Heart left ventricle (tissue), 16 donors: Measurements from ENCODE around the gene C6orf163. TPM values are rescaled to one million over a fixed set of nuclear protein-coding genes. Genes with fewer than 3 reads are reported as not detected.

Experiments
- ATAC-seq, 4 donors: fragments of 200-7000 bp; cut with Tn5 transposase; one replicate each; pipeline ENCODE4 v1.9.1; 2020 to 2022; ENCODE audit warnings: moderate library complexity in 4 of 4, mild to moderate bottlenecking in 3 of 4, moderate number of reproducible peaks in 1 of 4
- DNase-seq, 5 donors: peaks; one replicate each; pipeline ENCODE4 v3.0.0-alpha.2; 2020
- H3K27ac ChIP-seq, 12 donors: fragments of 200-600 bp; sonication (generic) in 4 of 12; one replicate each; pipeline versions ENCODE4 v1.5.0 to v1.8.0; 2016 to 2022; ENCODE audit warnings: mild to moderate bottlenecking in 2 of 12
- H3K27me3 ChIP-seq, 9 donors: fragments of 200-600 bp; sonication (generic) in 2 of 9; one replicate each; pipeline versions ENCODE4 v1.5.1 to v1.8.0; 2016 to 2022; ENCODE audit warnings: mild to moderate bottlenecking in 3 of 9
- H3K36me3 ChIP-seq, 9 donors: fragments of 200-600 bp; sonication (generic) in 2 of 9; one replicate each; pipeline versions ENCODE4 v1.5.0 to v1.8.0; 2018 to 2022; ENCODE audit warnings: mild to moderate bottlenecking in 2 of 9
- H3K4me1 ChIP-seq, 12 donors: fragments of 200-600 bp; sonication (generic) in 4 of 12; one replicate each; pipeline versions ENCODE4 v1.5.0 to v1.8.0; 2016 to 2022; ENCODE audit warnings: mild to moderate bottlenecking in 3 of 12
- H3K4me3 ChIP-seq, 12 donors: fragments of 200-600 bp; sonication (generic) in 4 of 12; one replicate each; pipeline versions ENCODE4 v1.5.0 to v1.8.0; 2017 to 2022; ENCODE audit warnings: mild to moderate bottlenecking in 9 of 12, moderate library complexity in 4 of 12
- H3K9me3 ChIP-seq, 12 donors: fragments of 200-600 bp; sonication (generic) in 4 of 12; one replicate each; pipeline versions ENCODE4 v1.5.0 to v1.8.0; 2016 to 2022; ENCODE audit warnings: mild to moderate bottlenecking in 1 of 12
- POLR2A ChIP-seq, 2 donors: fragments of 450-650 bp; IDR thresholded peaks; one replicate each; pipeline ENCODE4 v1.6.1; 2017; ENCODE audit warnings: antibody characterized with exemption in 2 of 2, mild to moderate bottlenecking in 2 of 2, moderate library complexity in 2 of 2
- WGBS, 4 donors: extraction: QIAGEN DNeasy Blood & Tissue Kit in 2 of 4; methylation state at CpG; one replicate each; pipeline versions ENCODE4 v1.1.5 to v1.1.7; 2013 to 2018; 5-methylcytosine and 5-hydroxymethylcytosine counted together
- intact Hi-C, 10 donors: fragments of 100-400 bp; cut with DNase I; formaldehyde crosslinking; loops; one replicate each; pipeline versions ENCODE4 v1.11.1 to v1.14.2; 2022
- polyA plus RNA-seq, 2 donors: library from polyadenylated mRNA; stranded (reverse); fragments of 200-250 nt; gene quantifications; one replicate each; pipeline ENCODE4 v1.2.3, GENCODE V29; 2013
- total RNA-seq, 9 donors: library from RNA; depleted of rRNA in 2 of 9; stranded (reverse); fragments of >200 nt in 2 of 9; fragmentation: NEBNext Ultra II Directional in 3 of 9; extraction: Animal tissue kit (Norgen Biotek cat#: 25700) in 3 of 9; gene quantifications; one replicate each; pipeline versions ENCODE4 v1.1.0 to v1.2.4, GENCODE V29; 2016 to 2023
- TF ChIP-seq, protein P1 (sequence below), 12 donors: fragments of 200-600 bp; sonication (generic) in 4 of 12; IDR thresholded peaks; one replicate each; pipeline versions ENCODE4 v1.5.0 to v1.8.0; 2018 to 2022; ENCODE audit warnings: antibody characterized with exemption in 12 of 12, mild to moderate bottlenecking in 5 of 12
- donor health status: ischemic (EF 13 %, LVEDD 7.1; RV severe dilation, severe dysfunction).
- donor health status: healthy with polysubstance abuse.
- donor health status: DM: no; HTN: yes; CAD: no.
- donor health status: DM: no; HTN: no; CAD: no.
- donor health status: ischemic (EF 25% LVEDD 6.9; RV normal size, moderate dysfunction).
- donor health status: ischemic (EF 25% LVEDD 5.7; RV mildly dilated, moderate dysfunction).
- donor health status: healthy.
- donor health status: DM: yes; HTN: yes; CAD: no.
- donor health status: ischemic (EF 35%, LVEDD 5.7; RV mildly dilated, moderate dysfunction).
- donor health status: nonischemic (EF 11% LVEDD 7.7; RV severe dilation, severe dysfunction).
- donor health status: DM: yes; HTN: yes; CAD: no.
- donor health status: PGD.
- donor health status: ischemic (EF 29% LVEDD 5.4; RV normal size, mild dysfunction).
- donor health status: nonischemic (EF 23%, LVEDD 6.1; RV moderate dilation, normal function).

The C6orf163 gene
- total and polyA plus RNA-seq, 11 donors: 0.50 to 3.8 (median 1.7) TPM

DNA sequence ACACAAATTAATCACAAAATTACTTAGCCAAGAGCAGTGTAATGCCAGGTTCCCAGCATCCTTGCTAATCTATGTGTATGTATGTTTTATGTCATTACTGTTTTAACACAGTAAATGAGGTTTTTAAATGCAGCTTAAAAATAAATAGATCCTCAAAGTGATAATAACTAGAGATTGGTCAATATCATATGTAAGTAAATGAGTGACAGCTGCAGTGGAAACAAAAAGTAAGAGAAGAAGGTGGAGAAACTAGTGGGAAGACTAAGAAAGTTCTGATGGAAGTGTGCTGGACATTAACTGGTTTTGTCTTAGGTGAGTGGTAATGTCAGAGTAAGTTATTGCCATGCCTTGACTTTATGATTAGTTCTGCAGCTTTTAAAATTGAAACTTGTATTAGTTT, 13.7 kb upstream of the C6orf163 start:
- H3K27ac ChIP-seq: no peak overlapping the region
- peaks cover 0 to 4% (median 0%) of the 10 kb centered on the region in 9 donors for H3K36me3 ChIP-seq
- H3K4me1 ChIP-seq: peaks cover 0 to 28% (median 15%) of the 10 kb centered on the region in 12 donors
- DNase-seq (no peak), ATAC-seq (no peak)
- H3K9me3 ChIP-seq: peaks cover 0 to 6% (median 0%) of the 10 kb centered on the region in 12 donors
- no peaks in the 10 kb centered on the region for H3K27me3 ChIP-seq
- TF ChIP-seq, protein P1, sequence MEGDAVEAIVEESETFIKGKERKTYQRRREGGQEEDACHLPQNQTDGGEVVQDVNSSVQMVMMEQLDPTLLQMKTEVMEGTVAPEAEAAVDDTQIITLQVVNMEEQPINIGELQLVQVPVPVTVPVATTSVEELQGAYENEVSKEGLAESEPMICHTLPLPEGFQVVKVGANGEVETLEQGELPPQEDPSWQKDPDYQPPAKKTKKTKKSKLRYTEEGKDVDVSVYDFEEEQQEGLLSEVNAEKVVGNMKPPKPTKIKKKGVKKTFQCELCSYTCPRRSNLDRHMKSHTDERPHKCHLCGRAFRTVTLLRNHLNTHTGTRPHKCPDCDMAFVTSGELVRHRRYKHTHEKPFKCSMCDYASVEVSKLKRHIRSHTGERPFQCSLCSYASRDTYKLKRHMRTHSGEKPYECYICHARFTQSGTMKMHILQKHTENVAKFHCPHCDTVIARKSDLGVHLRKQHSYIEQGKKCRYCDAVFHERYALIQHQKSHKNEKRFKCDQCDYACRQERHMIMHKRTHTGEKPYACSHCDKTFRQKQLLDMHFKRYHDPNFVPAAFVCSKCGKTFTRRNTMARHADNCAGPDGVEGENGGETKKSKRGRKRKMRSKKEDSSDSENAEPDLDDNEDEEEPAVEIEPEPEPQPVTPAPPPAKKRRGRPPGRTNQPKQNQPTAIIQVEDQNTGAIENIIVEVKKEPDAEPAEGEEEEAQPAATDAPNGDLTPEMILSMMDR (IDR thresholded peaks at IDR 0.05): no peak
- TF ChIP-seq POLR2A (IDR thresholded peaks at IDR 0.05): no peak
- no peak overlapping the region for H3K4me3 ChIP-seq
- intact Hi-C loops: loop anchor here in 1 of 10 donors (5.0 kb wide), 1 partner anchor 141 kb away; the partner anchor contains the start of gene SLC35A1

DNA sequence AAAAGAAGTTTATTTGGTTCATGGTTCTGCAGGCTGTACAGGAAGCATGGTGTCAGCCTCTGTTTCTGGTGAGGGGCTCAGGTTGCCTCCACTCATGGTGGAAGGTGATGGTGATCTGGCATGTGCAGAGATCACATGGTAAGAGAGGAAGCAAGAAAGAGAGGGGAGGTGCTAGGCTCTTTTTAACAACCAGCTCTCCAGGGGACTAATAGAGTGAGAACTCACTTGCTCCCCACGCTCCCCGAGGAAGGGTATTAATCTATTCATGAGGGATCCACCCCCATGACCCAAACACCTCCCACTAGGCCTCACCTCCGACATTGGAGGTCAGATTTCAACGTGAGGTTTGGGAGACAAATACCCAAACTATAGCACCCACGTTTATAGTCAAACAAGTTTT, 11.6 kb upstream of the C6orf163 start:
- H3K4me1 ChIP-seq: peaks cover 0 to 30% (median 18%) of the 10 kb centered on the region in 12 donors
- DNase-seq (no peak), ATAC-seq (no peak)
- no peaks in the 10 kb centered on the region for H3K27me3 ChIP-seq
- TF ChIP-seq POLR2A (IDR thresholded peaks at IDR 0.05): no peak
- TF ChIP-seq, protein P1 (IDR thresholded peaks at IDR 0.05): no peak
- 63 to 72% (median 70%) methylated on average over 5 of the region's 5 CpGs for WGBS, 4 donors
- peaks cover 0 to 4% (median 0%) of the 10 kb centered on the region in 9 donors for H3K36me3 ChIP-seq
- intact Hi-C loops: loop anchor here in 1 of 10 donors (5.0 kb wide), 1 partner anchor 139 kb away; the partner anchor contains the start of gene SLC35A1
- no peaks in the 10 kb centered on the region for H3K9me3 ChIP-seq
- no peak overlapping the region for H3K4me3 ChIP-seq
- H3K27ac ChIP-seq: peak overlapping the region in 2 of 12 donors; percentile 63 to 73

GRCh38 chr6:87333591-87334181, 10.9 kb upstream of the C6orf163 start:
- H3K36me3 ChIP-seq: peaks cover 0 to 4% (median 0%) of the 10 kb centered on the region in 9 donors
- WGBS, 4 donors: 18 to 33% (median 27%) methylated on average over 3 of the region's 3 CpGs
- TF ChIP-seq POLR2A (IDR thresholded peaks at IDR 0.05): no peak
- TF ChIP-seq, protein P1 (IDR thresholded peaks at IDR 0.05): no peak
- H3K4me3 ChIP-seq: peak overlapping the region in 2 of 12 donors; percentile 2 to 10
- no peaks in the 10 kb centered on the region for H3K9me3 ChIP-seq
- intact Hi-C loops: loop anchor here in 1 of 10 donors (5.0 kb wide), 1 partner anchor 139 kb away; the partner anchor contains the start of gene SLC35A1
- peaks cover 0 to 30% (median 18%) of the 10 kb centered on the region in 12 donors for H3K4me1 ChIP-seq
- DNase-seq: peak in 2 of 5 donors; percentile 20 to 27
- H3K27ac ChIP-seq: peak overlapping the region in 7 of 12 donors; percentile 34 to 80 (median 63)
- H3K27me3 ChIP-seq: no peaks in the 10 kb centered on the region
- ATAC-seq: peak; percentile 50 to 79 (median 68)

DNA sequence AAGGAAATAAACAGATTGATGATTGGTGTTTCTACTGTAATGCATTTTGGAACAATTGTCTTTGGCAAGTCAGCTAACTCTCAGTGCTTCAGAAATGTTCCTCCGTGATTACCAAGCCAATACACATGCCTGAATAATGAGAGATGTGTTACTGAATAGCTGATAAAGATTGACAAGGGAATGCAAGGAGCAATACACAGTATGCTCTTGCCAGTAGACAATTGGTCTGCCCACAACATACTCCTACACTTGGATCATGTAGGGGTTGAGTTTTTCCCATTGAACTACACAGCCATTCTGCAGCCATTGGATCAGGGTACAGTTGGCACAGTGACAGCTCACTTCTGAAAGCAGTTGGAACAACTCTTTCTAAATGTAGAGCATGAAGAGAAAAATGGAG, 9.9 kb upstream of the C6orf163 start:
- Histone ChIP-seq H3K9me3 (no peaks in the 10 kb centered on the region), H3K27ac (peak overlapping the region in 7 of 12 donors; percentile 34 to 80 (median 63)), H3K36me3 (no peaks in the 10 kb centered on the region), H3K4me1 (peaks cover 0 to 30% (median 18%) of the 10 kb centered on the region in 12 donors), H3K4me3 (peak overlapping the region in 1 of 12 donors; percentile 2), H3K27me3 (no peaks in the 10 kb centered on the region)
- ATAC-seq (peak; percentile 66 to 87 (median 81)), DNase-seq (no peak)
- TF ChIP-seq, protein P1 (IDR thresholded peaks at IDR 0.05): no peak
- TF ChIP-seq POLR2A (IDR thresholded peaks at IDR 0.05): no peak
- intact Hi-C loops: loop anchor here in 1 of 10 donors (5.0 kb wide), 1 partner anchor 138 kb away; the partner anchor contains the start of gene SLC35A1
- WGBS, 4 donors: 30 to 46% (median 36%) methylated on average over 1 of the region's 1 CpG
